GM12874 (cell line): Measurements from ENCODE around the gene NLGN3.
A peak's percentile ranks its signal among the peaks of the same experiment; 100 is the strongest.

ENCODE experiments used
- TF ChIP-seq, protein P1 (sequence below): IDR thresholded peaks from 2 replicates; pipeline ENCODE4 v1.5.1; 2011; ENCODE audit warnings: low read depth, mild to moderate bottlenecking, control low read depth, low read length, moderate library complexity; ENCODE audit not compliant: insufficient read depth

The NLGN3 gene

DNA sequence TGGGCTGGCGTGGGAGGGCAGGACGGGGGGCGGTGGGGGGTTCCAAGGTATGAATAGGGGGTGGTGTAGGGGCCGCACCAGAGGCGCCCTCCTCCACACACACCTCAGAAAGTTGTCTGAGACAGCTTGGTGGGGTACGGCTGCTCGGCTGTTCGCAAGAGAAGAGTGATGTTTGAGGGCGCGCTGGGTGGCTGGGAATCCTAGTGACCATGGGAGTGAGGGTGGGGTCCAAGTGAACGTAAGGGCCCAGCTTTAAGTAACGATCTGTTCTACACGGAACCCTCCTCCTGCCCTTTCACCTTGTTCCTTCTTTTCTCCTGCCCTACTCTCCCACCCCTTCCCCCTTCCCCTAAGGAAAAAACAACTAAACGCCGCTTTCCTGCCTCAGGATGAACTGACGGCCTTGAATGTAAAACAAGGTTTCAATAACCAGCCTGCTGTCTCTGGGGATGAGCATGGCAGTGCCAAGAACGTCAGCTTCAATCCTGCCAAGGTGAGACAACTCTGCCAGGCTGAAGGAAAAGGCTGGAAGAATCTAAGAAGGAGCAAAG lies 25.6 kb upstream of the NLGN3 start:
- TF ChIP-seq, protein P1, sequence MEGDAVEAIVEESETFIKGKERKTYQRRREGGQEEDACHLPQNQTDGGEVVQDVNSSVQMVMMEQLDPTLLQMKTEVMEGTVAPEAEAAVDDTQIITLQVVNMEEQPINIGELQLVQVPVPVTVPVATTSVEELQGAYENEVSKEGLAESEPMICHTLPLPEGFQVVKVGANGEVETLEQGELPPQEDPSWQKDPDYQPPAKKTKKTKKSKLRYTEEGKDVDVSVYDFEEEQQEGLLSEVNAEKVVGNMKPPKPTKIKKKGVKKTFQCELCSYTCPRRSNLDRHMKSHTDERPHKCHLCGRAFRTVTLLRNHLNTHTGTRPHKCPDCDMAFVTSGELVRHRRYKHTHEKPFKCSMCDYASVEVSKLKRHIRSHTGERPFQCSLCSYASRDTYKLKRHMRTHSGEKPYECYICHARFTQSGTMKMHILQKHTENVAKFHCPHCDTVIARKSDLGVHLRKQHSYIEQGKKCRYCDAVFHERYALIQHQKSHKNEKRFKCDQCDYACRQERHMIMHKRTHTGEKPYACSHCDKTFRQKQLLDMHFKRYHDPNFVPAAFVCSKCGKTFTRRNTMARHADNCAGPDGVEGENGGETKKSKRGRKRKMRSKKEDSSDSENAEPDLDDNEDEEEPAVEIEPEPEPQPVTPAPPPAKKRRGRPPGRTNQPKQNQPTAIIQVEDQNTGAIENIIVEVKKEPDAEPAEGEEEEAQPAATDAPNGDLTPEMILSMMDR: no peak

DNA sequence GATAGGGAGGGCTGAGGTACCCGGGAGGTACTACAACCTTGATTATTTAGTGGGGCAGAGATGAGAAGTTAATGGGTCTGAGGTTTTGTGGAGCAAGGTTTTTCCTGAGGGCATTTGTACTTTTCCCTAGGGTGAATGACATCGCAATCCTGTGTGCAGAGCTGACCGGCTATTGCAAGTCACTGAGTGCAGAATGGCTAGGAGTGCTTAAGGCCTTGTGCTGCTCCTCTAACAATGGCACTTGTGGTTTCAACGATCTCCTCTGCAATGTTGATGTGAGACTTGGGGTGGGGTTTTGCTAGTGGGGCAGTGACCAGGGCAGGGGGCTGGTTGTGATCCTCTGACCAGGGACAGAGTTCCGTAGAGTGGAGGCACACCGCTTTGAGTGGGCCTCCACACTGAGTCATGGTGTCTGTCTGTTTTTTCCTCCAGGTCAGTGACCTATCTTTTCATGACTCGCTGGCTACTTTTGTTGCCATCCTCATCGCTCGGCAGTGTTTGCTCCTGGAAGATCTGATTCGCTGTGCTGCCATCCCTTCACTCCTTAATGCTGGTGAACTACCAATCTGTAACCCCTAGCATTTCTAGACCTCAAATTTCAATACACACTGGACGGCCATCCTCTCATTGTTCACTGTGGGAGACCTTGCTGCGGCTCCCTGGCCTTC lies 16.3 kb upstream of the NLGN3 start:
- TF ChIP-seq, protein P1: no peak

DNA sequence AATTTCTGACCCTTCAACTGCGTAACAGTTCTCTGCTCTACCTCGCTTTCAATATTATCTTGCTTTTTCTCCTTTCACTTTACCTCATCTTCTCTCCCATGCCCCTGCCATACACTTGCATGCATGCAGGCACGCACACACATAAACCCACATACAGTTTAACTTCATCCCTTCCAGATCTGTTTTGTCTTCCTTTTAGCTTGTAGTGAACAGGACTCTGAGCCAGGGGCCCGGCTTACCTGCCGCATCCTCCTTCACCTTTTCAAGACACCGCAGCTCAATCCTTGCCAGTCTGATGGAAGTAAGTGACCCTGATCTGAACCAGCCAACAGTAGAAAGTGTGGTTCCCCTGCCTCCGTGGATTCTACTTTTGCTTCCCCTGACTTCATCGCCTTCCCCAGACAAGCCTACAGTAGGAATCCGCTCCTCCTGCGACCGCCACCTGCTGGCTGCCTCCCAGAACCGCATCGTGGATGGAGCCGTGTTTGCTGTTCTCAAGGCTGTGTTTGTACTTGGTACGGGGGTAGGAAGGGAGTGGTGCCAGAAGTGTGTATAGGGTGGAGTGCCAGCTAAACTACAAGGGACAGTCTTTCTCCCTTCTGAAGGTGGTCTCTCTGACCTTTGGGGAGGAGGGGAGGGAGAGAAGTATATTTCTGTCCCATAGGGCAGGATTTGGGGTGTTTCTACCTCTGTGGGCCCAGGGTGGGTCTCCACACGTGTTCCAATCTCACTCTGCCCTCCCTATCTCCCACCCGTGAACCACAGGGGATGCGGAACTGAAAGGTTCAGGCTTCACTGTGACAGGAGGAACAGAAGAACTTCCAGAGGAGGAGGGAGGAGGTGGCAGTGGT lies 15.5 kb upstream of the NLGN3 start:
- TF ChIP-seq, protein P1: peak; percentile 77

DNA sequence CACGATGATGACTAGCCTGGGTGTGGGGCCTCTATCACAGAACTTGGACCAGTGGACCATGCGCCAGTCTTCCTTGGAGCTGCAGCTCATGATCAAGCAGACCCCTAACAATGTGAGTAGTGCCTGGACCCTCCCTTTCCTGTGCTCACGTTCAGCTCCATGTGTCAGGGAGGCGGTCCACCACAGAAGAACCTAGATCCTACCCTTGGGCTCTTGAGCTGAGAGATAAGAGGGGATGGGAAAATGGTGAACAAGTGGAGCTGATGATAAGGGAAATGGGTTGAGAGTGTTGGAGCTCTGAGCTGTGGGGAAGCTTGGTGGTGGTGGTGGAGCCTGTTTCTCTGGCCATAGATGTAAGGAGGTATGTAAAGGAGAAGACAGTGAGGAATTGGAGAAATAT lies 13.1 kb upstream of the NLGN3 start:
- TF ChIP-seq, protein P1: no peak

DNA sequence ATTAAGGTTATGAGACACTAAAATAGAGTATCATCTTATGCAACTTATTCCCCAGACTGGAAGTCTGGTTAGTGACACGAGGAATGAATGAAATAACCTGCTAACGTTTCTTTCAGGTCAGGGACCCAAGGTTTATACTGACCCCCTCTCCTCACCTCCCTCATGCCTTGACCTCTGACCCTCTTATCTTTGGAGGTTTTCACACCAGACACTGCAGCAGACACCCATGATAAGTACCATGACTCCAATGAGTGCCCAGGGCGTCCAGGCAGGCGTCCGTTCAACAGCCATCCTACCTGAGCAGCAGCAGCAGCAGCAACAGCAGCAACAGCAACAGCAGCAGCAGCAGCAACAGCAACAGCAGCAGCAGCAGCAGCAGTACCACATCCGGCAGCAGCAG lies 4.2 kb upstream of the NLGN3 start:
- TF ChIP-seq, protein P1: no peak

DNA sequence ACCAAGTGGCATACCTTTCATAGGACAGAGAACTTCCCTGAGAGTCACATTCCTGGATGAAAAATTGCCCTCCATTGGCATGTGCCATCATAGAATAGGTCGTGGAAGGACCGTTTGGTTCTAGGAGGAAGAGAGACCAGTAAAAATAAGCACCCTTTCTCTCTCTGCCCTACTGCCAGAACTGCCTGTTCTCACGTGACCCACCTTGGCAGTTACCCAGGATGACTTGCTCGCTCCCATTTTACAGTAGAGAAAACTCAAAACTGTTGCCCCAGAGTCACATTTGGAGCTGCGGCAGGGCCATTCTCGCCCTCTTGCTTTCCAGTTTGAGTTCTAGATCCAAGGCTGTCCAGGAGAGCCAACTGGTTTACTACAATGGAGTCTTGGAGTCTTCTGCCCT lies 1.1 kb upstream of the NLGN3 start:
- TF ChIP-seq, protein P1: no peak

DNA sequence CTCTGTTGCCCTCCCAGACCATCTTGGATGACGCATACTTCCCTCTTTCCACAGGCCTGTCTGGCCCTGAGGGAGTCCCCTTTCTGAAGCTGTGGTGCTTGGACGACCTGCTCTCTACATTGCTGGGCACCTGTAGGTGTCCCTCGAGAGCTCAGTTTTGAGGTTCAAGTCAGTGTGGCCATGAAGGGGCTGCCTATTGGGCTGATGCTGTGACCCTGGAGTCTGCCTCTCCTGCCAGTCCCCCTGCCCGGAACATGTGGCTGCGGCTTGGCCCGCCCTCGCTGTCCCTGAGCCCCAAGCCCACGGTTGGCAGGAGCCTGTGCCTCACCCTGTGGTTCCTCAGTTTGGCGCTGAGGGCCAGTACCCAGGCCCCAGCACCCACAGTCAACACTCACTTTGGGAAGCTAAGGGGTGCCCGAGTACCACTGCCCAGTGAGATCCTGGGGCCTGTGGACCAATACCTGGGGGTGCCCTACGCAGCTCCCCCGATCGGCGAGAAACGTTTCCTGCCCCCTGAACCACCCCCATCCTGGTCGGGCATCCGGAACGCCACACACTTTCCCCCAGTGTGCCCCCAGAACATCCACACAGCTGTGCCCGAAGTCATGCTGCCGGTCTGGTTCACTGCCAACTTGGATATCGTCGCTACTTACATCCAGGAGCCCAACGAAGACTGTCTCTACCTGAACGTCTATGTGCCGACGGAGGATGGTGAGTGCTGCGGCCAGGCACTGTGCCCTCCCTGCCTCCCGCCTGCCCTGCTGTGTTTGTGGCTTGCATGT lies 3.0 kb downstream of the NLGN3 start:
- TF ChIP-seq, protein P1: no peak
